Measurements from ENCODE around the gene CD79B.

DNA sequence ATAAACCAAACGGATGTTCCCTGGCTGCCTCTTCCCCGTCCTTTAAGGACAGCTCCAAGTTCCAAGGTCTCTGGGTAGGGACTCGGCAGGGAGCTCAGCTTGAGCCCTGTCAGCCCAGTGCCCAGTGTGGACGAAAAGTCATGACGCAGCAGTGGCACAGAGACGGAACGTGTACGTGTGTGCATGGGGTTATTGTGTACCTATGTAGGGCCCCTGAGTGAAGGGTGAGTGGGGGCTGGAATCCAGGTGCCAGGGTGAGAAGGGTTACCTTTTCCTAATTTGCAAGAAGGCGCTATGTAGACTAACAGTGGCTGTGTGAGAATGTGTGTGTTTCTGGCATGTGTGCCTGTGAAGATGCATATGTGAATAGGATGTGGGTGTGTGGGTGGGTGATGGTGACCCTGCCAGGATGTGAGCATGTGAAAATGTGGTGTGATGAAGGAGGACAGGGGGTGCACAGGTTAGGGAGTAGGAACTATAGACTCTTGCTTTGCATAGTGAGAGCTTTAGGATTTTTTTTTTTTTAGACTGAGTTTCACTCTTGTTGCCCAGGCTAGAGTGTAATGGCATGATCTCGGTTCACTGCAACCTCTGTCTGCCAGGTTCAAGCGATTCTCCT is 34.6 kb upstream of the CD79B start:
- TF ChIP-seq POLR2A (IDR thresholded peaks at IDR 0.05), result no peak
- TF ChIP-seq, protein P1, sequence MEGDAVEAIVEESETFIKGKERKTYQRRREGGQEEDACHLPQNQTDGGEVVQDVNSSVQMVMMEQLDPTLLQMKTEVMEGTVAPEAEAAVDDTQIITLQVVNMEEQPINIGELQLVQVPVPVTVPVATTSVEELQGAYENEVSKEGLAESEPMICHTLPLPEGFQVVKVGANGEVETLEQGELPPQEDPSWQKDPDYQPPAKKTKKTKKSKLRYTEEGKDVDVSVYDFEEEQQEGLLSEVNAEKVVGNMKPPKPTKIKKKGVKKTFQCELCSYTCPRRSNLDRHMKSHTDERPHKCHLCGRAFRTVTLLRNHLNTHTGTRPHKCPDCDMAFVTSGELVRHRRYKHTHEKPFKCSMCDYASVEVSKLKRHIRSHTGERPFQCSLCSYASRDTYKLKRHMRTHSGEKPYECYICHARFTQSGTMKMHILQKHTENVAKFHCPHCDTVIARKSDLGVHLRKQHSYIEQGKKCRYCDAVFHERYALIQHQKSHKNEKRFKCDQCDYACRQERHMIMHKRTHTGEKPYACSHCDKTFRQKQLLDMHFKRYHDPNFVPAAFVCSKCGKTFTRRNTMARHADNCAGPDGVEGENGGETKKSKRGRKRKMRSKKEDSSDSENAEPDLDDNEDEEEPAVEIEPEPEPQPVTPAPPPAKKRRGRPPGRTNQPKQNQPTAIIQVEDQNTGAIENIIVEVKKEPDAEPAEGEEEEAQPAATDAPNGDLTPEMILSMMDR (IDR thresholded peaks at IDR 0.05), result no peak

Data from heart left ventricle (tissue), 13 donors.